H4 (cell line): Measurements from ENCODE around the gene HDAC11. TPM values are rescaled to one million over a fixed set of nuclear protein-coding genes. Genes with fewer than 3 reads are reported as not detected.
"Not testable (repeated sequence)": the region's sequence is repeated elsewhere in the genome, so short reads cannot be mapped to it uniquely, and the experiment has no call there.

Experiments used
- DNase-seq: peaks from one replicate; pipeline ENCODE4 v3.0.0-alpha.2; 2015; ENCODE audit warnings: low spot score
- total RNA-seq: library from RNA; depleted of rRNA; stranded (reverse); fragments of >200 nt; shearing (Covaris generic); gene quantifications from 2 replicates; pipeline ENCODE4 v1.2.3, GENCODE V29; 2014; rRNA removed

The HDAC11 gene, protein sequence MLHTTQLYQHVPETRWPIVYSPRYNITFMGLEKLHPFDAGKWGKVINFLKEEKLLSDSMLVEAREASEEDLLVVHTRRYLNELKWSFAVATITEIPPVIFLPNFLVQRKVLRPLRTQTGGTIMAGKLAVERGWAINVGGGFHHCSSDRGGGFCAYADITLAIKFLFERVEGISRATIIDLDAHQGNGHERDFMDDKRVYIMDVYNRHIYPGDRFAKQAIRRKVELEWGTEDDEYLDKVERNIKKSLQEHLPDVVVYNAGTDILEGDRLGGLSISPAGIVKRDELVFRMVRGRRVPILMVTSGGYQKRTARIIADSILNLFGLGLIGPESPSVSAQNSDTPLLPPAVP
- 6.0 and 9.4 TPM in 2 replicates for total RNA-seq

DNA sequence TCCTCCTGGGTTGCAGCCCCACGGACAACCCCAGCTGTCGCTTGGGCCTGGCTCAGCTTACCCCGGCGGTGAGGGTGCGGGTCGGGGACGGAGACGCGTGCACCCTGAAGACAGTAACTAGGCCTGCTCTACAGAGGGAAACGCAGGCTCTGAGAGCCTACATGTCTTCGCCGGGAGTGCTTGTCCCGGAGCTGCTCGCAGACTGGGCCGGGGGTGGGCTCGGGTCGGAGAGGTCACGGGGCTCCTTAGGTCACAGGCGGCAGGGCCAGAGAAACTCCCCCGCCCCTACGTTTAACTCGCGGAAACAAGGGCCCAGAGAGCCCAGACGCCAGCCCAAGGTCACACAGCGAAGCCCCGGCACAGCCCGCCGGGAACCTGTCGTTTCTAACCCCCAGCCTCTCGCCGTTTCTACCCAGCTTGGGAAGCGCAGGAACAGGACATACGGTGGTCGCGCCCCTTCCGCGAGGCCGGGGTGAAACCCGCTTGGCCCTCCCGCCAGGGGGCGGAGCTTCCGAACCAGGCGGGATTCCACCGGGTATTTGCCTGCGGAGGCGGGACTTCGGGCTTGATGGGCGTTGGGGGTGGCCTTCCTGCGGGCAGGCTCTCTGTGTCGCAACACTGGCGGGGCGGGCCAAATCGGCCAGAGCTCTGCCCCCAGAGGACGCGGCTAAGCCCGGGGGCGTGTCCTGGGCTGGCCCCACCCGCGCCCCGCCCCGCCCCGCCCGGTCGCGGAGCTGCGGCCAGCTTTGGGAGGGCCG is at the start of gene HDAC11:
TSS of gene HDAC11 (plus strand) at position 725 of the 758 bp plus-strand sequence. CDS start 42 bp downstream, outside the sequence.
- peak; percentile 93 for DNase-seq

DNA sequence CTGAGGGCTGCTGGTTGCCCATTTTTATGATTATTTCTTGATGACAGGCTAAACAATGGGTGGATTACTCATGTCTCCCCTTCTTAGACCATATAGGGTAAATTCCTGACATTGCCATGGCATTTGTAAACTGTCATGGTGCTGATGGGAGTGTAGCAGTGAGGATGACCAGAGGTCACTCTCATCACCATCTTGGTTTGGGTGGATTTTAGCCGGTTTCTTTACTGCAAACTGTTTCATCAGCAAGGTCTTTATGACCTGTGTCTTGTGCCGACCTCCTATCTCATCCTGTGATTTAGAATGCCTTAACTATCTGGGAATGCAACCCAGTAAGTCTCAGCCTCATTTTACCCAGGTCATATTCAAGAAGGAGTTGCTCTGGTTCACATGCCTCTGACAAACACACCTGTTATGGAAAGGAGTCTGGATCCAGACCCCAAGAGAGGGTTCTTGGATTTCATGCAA is 49.7 kb upstream of the HDAC11 start:
- not testable (repeated sequence) for DNase-seq

DNA sequence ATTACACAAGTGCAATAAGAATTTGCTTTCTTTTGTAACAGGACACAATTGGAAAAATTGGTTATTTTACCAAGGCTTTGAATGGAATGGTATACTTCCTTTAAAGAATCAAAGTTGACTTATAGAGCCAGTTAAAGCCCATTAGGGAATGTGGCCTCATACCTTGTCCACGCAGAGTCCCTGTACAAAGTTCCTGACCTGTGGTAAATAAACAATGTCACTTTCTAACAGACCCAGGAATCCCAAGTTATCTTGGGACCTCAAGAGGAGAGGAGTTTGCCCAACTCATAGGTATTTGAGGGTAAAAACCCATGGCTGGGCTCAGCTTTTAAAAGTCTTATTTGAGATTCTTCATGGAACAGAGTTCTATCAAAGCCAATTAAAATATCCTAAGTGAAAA is 48.0 kb upstream of the HDAC11 start:
- DNase-seq: no peak

DNA sequence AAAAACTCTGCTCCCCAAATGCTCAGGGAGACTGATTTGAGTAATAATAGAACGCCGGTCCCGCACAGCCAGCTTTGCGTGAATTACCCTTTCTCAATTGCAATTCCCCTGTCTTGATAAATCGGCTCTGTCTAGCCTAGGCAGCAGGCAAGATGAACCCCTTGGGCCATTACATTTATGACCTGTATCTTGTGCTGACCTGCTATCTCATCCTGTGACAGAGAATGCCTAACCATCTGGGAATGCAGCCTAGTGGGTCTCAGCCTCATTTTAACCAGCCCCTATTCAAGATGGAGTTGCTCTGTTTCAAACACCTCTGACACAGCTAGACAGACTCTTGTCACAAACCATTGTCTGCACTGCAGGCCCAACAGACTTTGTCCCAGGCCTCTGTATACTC is 46.2 kb upstream of the HDAC11 start:
- no peak for DNase-seq

DNA sequence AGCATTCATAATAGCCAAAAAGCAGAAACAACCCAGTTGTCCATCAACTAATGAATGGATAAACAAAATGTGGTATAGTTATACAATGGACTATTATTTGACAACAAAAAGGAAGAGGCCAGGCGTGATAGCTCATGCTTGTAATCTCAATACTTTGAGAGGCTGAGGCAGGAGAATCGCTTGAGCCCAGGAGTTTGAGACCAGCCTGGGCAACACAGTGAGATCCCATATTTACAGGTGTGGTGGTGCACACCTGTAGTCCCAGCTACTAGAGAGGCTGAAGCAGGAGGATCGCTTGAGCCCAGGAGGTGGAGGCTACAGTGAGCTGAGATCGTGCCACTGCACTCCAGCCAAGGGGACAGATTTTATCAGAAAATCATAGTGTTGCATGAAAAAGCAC is 43.9 kb upstream of the HDAC11 start:
- DNase-seq: not testable (repeated sequence)

DNA sequence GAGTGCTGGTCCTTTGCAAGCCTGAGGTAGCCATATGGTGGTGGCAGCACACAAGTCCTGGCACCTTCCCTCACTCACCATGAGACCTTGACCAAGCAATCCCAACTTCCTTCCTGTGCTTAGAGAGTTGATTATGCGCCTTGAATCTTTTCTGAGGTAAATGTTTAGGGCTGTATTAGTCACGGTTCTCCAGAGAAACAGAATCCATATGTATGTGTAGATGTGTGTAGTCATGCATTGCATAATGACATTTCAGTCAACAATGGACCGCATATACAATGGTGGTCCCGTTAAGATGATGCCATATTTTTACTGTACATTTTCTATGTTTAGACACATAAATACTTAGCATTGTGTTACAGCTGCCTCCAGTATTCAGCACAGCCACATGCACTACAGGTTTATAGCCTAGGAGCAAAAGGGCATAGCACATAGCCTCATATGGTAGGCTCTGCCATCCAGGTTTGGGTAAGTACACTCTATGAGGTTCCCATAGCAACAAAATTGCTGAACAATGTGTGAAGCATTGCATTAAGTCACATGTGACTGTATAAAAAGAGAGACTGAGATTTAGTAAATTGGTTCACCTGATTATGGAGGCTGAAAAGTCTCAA is 39.8 kb upstream of the HDAC11 start:
- no peak for DNase-seq

DNA sequence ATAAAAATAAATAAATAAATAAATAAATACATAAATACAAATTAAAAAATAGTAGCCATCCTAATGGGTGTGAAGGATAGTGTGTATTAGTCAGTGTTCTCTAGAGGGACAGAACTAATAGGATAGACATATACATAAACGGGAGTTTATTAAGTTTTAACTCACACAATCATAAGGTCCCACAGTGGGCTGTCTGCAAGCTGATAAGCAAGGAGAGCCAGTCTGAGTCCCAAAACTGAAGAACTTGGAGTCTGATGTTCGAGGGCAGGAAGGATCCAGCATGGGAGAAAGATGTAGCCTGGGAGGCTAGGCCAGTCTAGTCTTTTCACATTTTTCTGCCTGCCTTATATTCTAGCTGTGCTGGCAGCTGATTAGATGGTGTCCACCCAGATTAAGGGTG is 37.2 kb upstream of the HDAC11 start:
- DNase-seq: not testable (repeated sequence)

DNA sequence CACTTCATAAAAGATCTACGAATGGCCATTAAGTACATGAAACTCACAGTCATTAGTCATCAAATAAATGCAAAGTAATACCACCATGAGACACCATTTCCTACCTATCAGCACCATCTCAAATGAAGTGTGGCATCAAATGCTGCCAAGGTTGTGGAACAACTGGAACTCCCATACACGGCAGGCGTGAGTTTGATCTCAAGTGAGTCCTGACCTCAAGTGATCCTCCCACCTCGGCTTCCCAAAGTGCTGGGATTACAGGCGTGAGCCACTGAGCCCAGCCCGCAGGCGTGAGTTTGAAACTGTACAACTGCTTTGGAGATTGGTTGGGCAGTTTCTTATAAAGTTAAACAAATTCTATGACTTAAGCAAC is 28.8 kb upstream of the HDAC11 start:
- peak; percentile 25 for DNase-seq

DNA sequence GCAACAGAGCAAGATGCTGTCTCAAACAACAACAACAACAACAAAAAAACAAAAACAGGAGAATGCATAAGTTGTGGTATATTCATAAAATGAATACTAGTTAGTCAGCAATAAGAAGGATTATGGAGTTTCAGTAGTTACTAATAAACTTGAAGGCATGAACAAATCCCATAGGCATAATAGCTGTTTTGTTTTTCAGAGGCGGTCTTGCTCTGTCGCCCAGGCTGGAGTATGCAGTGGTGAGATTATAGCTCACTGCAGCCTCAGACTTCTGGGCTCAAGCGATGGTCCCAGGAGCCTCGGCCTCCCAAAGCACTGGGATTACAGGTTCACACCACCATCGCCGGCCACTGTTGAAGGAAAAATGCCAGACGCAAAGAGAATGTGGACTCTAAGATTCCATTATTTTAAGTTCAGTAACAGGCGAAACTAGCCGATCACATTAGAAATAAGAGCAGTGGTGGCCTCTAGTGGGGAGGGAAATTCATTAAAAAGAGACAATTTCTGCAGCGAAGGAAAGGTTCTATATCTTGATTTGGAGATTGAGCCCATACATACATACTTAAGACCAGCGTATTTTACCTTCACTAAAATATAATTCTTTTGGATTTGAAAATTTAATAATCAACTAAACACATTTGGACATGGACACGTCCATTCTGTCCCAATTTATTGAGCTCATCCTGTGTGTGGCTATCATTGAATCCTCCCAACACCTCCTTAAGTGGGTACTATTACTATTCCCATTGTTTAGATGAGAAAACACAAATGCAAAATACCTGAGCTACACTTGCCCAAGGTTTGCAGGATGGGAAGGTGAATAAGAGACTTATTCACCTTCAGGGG is 27.4 kb upstream of the HDAC11 start:
- DNase-seq: peak; percentile 59

DNA sequence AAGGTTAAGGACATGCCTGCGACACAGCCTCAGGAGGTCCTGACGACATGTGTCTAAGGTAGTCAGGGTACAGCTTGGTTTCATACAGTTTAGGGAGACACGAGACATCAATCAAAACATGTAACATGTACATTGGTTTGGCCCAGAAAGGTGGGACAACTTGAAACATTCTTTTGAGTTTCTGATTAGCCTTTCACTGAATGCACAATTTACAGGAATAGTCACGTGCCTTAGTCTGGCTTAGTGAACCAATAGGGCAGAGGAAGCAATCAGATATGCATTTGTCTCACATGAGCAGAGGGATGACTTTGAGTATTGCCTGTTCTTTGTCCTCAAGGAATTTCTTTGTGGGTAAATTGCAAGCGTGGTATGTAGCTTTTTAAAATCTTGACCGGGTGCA is 24.5 kb upstream of the HDAC11 start:
- DNase-seq: no peak

DNA sequence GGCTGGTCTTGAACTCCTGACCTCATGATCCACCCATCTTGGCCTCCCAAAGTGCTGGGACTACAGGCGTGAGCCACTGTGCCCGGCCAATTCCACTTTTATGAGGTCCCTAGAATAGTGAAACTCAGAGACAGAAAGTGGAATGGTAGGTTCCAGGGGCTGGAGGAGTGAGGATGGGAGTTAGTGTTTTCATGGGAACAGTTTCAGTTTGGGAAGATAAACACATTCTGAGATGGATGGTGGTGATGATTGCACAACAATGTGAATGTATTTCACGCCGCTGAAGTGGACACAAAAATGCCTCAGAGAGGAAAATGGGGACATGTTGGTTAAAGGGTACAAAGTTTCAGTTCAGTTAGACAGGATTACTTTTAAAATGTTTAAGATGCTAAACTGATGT is 22.5 kb upstream of the HDAC11 start:
- no peak for DNase-seq

DNA sequence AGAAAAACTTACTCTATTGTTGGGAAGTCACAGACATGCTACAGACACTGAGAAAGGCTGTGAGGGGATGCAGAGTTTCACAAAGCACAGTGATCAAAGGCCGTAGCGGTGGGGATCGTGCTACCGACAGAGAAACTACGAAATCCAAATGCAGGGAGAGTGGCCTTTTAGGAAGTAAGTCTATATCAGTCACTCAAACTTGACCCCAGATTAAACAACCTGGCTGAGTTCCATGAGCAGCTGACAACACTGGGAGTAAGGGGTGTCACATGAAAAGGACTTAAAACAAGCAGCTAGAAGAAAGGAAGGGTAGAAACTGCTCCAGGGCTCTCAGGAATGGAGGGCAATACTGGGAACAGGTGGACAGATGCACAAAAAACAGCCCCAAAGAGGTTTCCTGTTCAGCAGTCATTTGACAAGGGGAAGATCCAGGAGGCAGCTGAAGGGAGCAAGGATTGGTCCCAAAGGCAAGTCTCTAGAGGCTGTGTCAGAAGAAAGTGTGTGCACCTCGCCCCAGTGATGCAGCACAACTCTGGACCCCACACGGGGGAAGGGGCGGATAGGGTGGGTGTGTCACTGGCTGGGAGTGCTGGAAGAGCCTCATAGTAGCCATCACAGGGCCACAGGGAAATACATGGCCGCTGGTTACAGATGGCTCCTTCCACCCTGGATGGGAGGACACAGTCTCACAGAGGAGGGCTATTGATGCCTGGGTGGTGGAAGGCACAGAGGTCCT is 20.3 kb upstream of the HDAC11 start:
- no peak for DNase-seq

DNA sequence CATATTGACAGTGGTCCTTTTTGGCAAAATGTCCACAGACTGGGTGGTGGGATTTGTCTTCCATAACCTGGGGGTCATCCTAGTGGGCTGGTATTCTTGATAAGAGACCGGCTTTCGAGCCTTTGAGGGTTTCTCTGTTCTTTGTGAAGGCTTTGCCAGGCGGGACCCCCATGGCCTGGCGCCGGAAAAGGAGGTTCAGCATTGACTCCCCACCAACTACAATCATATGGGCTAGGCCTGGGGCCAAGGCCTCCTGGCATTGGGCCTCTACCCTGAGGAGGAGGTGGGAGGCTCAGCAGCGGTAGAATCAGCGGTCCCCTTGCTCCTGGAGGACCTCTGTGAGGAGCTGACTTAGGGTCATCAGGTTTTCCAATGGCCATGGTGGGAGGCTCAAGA is 19.8 kb upstream of the HDAC11 start:
- no peak for DNase-seq

DNA sequence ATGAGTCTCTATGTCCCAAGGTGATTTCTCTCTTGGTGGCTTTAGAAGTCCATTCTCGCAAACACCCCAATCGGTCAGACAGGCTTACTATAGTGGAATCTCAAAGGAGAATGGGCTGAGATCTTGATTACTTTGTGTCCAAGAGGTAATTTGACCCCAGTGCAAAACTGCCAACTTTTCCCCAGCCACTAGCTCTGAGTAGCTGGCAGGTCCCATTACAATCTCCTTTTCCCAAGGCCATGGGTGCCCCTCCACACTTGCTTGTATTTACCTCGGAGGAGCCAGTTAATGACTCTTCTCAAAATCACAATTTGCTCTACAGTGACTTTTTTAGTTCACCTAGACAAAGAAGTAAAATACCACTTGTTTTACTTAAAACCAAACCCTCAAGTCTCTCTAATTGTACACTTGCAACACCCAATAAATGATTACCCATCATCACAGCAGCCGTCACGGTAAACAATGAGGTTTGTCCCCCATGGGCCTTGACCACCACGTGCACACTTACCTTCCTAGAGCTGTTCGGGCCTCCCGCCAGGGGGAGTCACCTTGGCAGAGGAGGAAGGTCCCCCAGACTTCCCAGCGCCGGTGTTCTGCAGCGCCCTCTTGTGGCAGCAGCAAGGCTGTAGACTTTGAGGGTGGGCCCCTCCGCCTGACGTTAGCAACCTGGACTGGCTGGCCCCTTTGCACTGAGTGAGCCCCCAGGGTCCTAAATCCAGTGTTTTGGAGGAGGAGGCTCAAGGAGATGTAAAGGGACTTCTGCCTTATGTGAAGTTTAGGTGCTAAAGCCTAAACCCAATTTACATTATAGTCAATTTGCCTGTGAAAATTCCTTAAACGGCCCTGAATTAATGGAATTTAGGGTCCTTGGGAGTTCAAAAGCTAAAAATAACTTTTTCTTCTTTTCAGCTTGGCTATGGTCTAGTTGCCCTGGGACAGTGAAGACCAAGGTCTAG is 18.7 kb upstream of the HDAC11 start:
- peak; percentile 61 for DNase-seq

DNA sequence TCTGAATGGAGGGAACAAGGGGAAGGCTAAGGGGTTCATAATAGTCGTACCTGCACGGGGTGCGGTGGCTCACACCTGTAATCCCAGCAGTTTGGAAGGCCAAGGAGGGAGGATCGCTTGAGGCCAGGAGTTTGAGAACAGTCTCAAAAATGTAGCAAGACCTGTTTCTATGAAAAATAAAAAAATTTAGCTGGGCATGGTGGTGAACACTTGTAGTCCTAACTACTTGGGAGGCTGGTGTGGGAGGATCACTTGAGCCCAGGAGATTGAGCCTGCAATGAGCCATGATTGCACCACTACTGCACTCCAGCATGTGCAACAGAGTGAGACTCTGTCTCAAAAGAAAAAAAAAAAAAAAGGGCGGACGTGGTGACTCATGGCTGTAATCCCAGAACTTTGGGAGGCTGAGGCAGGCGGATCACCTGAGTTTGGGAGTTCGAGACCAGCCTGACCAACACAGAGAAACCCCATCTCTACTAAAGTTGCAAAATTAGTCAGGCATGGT is 17.9 kb upstream of the HDAC11 start:
- no peak for DNase-seq

DNA sequence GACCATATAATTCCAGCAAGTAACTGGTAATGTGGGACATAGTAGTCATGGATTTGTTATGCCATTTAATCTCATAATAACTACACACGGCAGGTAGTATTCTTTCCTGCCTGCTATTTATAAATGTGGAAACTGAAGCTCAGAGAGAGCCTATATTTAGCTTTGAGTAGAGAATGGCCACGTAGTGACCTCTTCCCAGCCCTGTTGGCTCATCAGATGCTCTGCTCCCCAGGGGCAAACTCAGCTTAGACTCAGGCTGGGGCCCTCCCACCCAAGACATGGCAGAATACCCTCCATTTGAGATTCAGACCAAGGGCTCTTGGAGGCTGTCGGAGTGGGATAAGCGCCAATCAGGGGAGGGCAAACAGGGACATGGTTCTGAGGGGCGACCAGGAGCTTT is 17.3 kb upstream of the HDAC11 start:
- DNase-seq: no peak

DNA sequence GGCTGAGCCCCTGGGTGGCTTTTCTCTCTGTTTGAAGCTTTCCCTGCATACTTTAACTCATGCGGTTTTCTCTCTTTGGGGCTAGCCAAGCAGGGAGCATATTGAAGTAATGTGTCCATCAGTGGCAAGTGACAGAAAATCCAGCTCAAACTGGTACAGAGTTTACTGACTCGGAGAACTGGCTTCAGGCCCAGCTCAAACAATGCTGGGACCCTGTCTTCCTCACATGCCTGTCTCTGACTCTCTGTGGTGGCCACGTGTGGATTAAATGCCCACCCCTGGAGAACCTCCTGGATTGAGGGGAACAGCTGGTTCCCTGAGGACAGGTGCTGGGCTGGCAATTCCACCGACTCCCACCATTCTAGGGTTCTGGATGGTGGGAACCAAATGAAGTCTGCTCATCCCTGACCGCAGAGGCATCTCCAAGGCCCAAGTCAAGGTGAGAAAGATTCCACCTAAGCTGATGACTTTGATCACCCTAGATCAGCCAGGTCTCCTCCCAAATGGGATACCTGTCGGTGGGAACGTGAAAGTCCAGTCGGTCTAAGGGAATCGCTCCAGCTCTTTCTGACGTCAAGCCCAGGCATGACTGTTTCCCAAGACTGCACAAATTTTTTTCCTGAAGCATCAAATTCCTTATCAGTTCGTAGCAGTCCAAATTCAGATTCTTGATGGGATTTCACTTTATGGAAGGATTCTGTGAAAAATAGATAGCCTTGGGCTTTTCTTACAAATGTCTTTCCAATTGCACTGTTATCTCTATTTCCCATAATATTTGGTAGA is 16.3 kb upstream of the HDAC11 start:
- DNase-seq: no peak

DNA sequence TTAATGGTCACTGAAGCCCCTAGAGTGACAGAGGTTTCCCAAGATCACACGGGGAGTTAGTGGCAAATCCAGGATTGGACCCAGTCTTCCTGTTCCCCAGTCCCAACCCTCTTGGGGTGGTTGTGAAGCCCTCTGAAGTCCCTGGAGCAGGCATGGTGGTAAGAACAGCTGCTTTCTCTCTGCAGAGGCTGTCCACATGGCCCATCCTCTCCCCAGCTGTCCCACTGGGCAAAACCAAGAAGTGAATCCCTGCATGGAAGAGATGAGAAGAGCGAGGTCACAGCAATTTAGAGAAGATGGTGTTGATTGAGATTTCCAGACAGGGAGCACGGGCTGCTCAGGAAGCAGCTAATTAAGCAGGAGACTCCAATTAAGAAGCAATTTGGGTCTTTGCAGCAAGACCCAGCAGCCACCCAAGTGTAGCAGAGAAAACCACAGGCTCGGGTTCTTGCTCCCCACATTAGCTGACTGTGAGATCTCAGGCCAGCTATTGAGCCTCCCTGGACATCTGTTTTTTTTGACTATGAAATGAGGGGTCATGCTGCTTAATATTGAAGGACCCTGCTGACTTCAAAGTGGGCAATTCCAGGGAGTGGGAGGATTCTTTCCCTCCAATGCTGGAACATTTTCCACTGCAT is 14.8 kb upstream of the HDAC11 start:
- DNase-seq: no peak
